GM12874 (cell line): Measurements from ENCODE around the gene SQSTM1.

Source experiments
- TF ChIP-seq, protein P1 (sequence below): IDR thresholded peaks from 2 replicates; pipeline ENCODE4 v1.5.1; 2011; ENCODE audit warnings: low read depth, mild to moderate bottlenecking, control low read depth, low read length, moderate library complexity; ENCODE audit not compliant: insufficient read depth

The SQSTM1 gene

GRCh38 chr5:179875741-179876609 is 55.3 kb downstream of the SQSTM1 start:
- TF ChIP-seq, protein P1, sequence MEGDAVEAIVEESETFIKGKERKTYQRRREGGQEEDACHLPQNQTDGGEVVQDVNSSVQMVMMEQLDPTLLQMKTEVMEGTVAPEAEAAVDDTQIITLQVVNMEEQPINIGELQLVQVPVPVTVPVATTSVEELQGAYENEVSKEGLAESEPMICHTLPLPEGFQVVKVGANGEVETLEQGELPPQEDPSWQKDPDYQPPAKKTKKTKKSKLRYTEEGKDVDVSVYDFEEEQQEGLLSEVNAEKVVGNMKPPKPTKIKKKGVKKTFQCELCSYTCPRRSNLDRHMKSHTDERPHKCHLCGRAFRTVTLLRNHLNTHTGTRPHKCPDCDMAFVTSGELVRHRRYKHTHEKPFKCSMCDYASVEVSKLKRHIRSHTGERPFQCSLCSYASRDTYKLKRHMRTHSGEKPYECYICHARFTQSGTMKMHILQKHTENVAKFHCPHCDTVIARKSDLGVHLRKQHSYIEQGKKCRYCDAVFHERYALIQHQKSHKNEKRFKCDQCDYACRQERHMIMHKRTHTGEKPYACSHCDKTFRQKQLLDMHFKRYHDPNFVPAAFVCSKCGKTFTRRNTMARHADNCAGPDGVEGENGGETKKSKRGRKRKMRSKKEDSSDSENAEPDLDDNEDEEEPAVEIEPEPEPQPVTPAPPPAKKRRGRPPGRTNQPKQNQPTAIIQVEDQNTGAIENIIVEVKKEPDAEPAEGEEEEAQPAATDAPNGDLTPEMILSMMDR, result no peak

DNA sequence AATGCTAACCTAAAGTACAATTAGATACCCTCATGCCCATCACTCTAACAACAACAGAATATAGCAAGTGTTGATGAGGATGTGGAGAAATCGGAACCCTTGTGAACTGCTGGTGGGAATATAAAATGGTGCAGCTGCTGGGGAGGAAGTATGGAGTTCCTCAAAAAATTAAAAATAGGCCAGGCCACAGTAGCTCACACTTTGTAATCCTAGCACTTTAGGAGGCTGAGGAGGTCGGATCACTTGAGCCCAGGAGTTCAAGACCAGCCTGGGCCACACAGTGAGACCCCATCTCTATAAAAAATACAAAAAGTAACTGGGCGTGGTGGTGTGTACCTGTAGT is 55.9 kb downstream of the SQSTM1 start:
- TF ChIP-seq, protein P1, result no peak

DNA sequence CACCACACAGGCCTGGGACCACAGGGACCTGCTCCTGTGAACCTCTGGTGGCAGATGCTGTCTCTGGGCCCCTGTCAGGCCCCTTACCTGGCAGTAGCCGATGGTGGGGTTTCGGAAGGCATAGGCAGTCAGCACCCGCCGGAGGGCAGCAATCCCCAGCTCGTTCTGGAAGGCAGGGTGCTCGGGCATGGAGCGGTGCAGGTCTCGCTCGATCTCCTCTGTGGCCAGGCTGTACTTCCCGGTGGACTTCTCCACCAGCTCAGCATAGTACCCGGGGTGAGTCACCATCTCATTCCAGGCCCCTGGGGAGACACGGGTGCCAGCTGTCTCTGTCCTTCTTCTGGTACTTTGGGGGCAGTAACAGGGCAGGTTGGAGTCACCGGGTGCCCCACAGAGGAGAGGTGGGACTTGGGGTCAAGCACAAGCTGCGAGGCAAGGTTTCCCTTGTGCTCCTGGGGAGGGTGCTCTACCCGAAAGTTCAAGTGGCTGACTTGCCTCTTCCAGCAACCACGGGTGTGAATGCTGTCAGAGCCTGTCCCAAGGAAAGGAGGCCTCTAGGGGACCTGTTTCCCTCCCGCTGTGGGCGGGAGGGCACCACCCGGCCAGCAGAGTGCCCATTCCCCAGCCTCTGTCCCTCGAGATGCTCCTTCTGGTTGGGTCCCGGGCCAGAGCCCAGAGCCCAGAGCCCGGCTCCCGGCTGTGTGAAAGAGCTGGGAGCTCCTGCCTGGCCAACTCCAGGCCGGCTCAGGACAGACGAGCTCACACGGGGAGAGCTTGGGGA is 57.7 kb downstream of the SQSTM1 start:
- TF ChIP-seq, protein P1, result no peak

DNA sequence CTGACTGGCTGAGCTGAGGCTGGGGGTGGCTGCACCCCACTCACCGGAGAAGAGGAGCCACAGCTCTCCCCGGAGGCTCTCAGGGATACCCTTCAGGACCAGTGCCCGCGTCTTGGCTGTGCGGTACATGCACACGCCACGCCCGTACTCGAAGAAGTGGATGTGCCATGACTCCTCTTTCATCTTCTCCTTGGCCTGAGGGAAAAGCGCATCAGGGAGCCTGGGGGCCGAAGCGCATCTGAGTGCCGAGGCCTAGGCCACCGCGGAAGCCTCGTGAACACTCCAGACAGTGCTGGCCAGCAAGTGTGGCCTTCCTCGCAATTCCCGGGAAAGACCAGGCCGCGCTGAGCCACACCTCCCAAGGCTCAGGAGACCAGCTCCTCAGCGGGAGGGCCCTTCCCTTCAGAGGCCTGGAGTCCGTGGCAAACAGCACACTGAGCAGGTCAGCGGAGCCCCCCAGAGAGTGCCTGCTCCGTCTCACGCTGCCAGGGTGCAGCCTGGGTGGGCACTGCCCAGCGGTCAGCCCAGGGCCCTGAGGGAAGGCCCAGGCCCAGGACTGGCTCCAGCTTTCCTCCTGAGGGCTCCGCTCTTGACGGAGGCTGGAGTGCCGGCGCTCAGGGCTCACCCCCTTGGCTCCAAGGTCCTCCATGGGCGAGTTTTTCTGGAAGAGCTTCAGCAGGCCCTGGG is 58.4 kb downstream of the SQSTM1 start:
- TF ChIP-seq, protein P1, result no peak

DNA sequence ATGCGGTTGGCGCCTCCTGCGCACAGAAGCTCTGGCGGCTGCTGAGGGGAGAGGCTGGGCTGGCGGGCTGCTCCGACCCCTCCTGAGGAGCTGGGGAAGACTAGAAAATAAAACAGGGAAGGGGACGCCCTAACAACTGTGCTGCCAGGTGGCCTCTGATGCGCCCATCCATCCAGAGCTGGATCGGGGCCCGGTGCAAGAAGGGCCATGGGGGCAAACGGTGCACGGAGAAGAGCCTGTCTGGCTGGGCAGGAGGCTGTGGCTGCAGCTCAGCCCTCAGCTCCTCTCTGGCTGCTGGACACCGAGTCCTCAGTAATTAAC is 58.9 kb downstream of the SQSTM1 start:
- TF ChIP-seq, protein P1, result no peak

- TF ChIP-seq, protein P1, result no peak
Measured at GRCh38 chr5:179880066-179880650, 59.5 kb downstream of the SQSTM1 start.
